Measurements from ENCODE around the gene GIPC3.

Gene GIPC3

GRCh38 chr19:3601021-3601420, 15.7 kb downstream of the GIPC3 start:
- no peak for TF ChIP-seq CTCF (IDR thresholded peaks at IDR 0.05; ENCODE audit: low read length, missing control alignments)
- no peak overlapping the region for H3K4me3 ChIP-seq (replicated peaks; ENCODE audit: low read depth, low read length)
- no peak for DNase-seq (ENCODE audit: low read depth)

- TF ChIP-seq CTCF (IDR thresholded peaks at IDR 0.05; ENCODE audit: low read length, missing control alignments) = no peak
- no peak overlapping the region for H3K4me3 ChIP-seq (replicated peaks; ENCODE audit: low read depth, low read length)
- no peak for DNase-seq (ENCODE audit: low read depth)
Observed at GRCh38 chr19:3603121-3603811, 18.0 kb downstream of the GIPC3 start.

GRCh38 chr19:3604227-3604986, 19.1 kb downstream of the GIPC3 start:
- DNase-seq (ENCODE audit: low read depth) = no peak
- no peak overlapping the region for H3K4me3 ChIP-seq (replicated peaks; ENCODE audit: low read depth, low read length)
- TF ChIP-seq CTCF (IDR thresholded peaks at IDR 0.05; ENCODE audit: low read length, missing control alignments) = no peak

- no peak for TF ChIP-seq CTCF (IDR thresholded peaks at IDR 0.05; ENCODE audit: low read length, missing control alignments)
- DNase-seq (ENCODE audit: low read depth) = no peak
- H3K4me3 ChIP-seq (replicated peaks; ENCODE audit: low read depth, low read length) = no peak overlapping the region
Observed at GRCh38 chr19:3604987-3605343, 19.7 kb downstream of the GIPC3 start.

- no peak overlapping the region for H3K4me3 ChIP-seq (replicated peaks; ENCODE audit: low read depth, low read length)
- DNase-seq (ENCODE audit: low read depth) = no peak
- TF ChIP-seq CTCF (IDR thresholded peaks at IDR 0.05; ENCODE audit: low read length, missing control alignments) = no peak
Observed at GRCh38 chr19:3605361-3605760, 20.1 kb downstream of the GIPC3 start.

GRCh38 chr19:3605770-3606169, 20.5 kb downstream of the GIPC3 start:
- no peak for DNase-seq (ENCODE audit: low read depth)
- TF ChIP-seq CTCF (IDR thresholded peaks at IDR 0.05; ENCODE audit: low read length, missing control alignments) = no peak
- H3K4me3 ChIP-seq (replicated peaks; ENCODE audit: low read depth, low read length) = peak overlapping the region; percentile 58

Measured in fibroblast of pulmonary artery (primary cell).